Measurements from ENCODE around the gene MOB3B.

- TF ChIP-seq CTCF (conservative IDR thresholded peaks at IDR 0.05; ENCODE audit: low read depth, low read length): no peak
- no peak for TF ChIP-seq EZH2 (IDR thresholded peaks at IDR 0.05; ENCODE audit: low read length, unreplicated experiment)
- TF ChIP-seq EZH2phosphoT487 (IDR thresholded peaks at IDR 0.05; ENCODE audit: borderline replicate concordance, low read length): no peak
Measured at GRCh38 chr9:27524236-27524635, 5.4 kb downstream of the MOB3B start, which contains the start of gene IFNK.

All from PC-3 (cell line).